Tibial artery (tissue), 4 donors: ENCODE measurements around the gene JRKL.

ENCODE experiments used
- DNase-seq, 2 donors: peaks; one replicate each; pipeline ENCODE4 v3.0.0-alpha.2; 2019
- H3K27ac ChIP-seq, 2 donors: fragments of 200-600 bp; sonication (generic) in 1 of 2; 1 replicate in 1 of 2; 2 replicates in 1 of 2; pipeline ENCODE4 v1.5.1; 2018 to 2019; ENCODE audit warnings: mild to moderate bottlenecking in 1 of 2
- H3K27me3 ChIP-seq, 2 donors: fragments of 200-600 bp; sonication (generic) in 1 of 2; one replicate each; pipeline versions ENCODE4 v1.5.1 to v1.6.0; 2016 to 2019
- H3K36me3 ChIP-seq, 3 donors: fragments of 200-600 bp; sonication (generic) in 2 of 3; one replicate each; pipeline ENCODE4 v1.5.1; 2016 to 2019; ENCODE audit warnings: mild to moderate bottlenecking in 2 of 3
- H3K4me1 ChIP-seq, 4 donors: fragments of 200-600 bp; sonication (generic) in 2 of 4; 1 replicate in 3 of 4; 2 replicates in 1 of 4; pipeline ENCODE4 v1.5.1; 2016 to 2019
- H3K4me3 ChIP-seq, 2 donors: fragments of 200-600 bp; sonication (generic) in 1 of 2; 1 replicate in 1 of 2; 2 replicates in 1 of 2; pipeline ENCODE4 v1.5.1; 2018 to 2019; ENCODE audit warnings: mild to moderate bottlenecking in 2 of 2
- H3K9me3 ChIP-seq, 3 donors: fragments of 200-600 bp; sonication (generic) in 1 of 3; one replicate each; pipeline ENCODE4 v1.5.1; 2016 to 2019
- CTCF ChIP-seq, 2 experiments: fragments of 200-600 bp in 1 of 2; fragments of 450-650 bp in 1 of 2; IDR thresholded peaks; one replicate each; pipeline ENCODE4 v1.5.1; 2017 to 2019; ENCODE audit warnings: antibody characterized with exemption in 2 of 2, mild to moderate bottlenecking in 1 of 2, moderate library complexity in 1 of 2
- intact Hi-C: fragments of 100-400 bp; cut with DNase I; formaldehyde crosslinking; loops from one replicate; pipeline ENCODE4 v1.15.0; 2023; ENCODE audit warnings: low total_unique reads

Gene JRKL

GRCh38 chr11:96389720-96390487 is at the start of gene JRKL, which contains the start of gene CCDC82:
Gene JRKL, plus strand, starts transcription at chr11:96390013. Its CDS starts 637 bp downstream, at chr11:96390650.
Gene CCDC82, minus strand, starts transcription at chr11:96389912. Its CDS starts 5,165 bp downstream, at chr11:96384747.
- Histone ChIP-seq H3K36me3 (no peaks in the 10 kb centered on the region), H3K9me3 (no peaks in the 10 kb centered on the region), H3K4me1 (peaks cover 0 to 30% (median 5%) of the 10 kb centered on the region in 4 donors), H3K27me3 (no peaks in the 10 kb centered on the region), H3K27ac (peak within 1 kb of the TSS; percentile 80 to 90), H3K4me3 (peak within 1 kb of the TSS; percentile 77 to 92)
- DNase-seq: peak; percentile 96 to 98
- intact Hi-C loops: loop anchor here (10.0 kb wide), 1 partner anchor 545 kb away; no protein-coding TSS in a partner anchor
- no peak for TF ChIP-seq CTCF (IDR thresholded peaks at IDR 0.05)

GRCh38 chr11:96340555-96340885 is 49.3 kb upstream of the JRKL start:
- peak overlapping the region; percentile 70 to 73 for H3K4me3 ChIP-seq
- DNase-seq: no peak
- TF ChIP-seq CTCF (IDR thresholded peaks at IDR 0.05): no peak
- H3K36me3 ChIP-seq: no peaks in the 10 kb centered on the region
- H3K9me3 ChIP-seq: no peaks in the 10 kb centered on the region
- peak overlapping the region; percentile 89 to 93 for H3K27ac ChIP-seq
- H3K4me1 ChIP-seq: peaks cover 4 to 62% (median 50%) of the 10 kb centered on the region in 4 donors
- intact Hi-C loops: loop anchor here (5.0 kb wide), 4 partner anchors 33 to 493 kb away; no protein-coding TSS in a partner anchor
- no peaks in the 10 kb centered on the region for H3K27me3 ChIP-seq

- DNase-seq: peak; percentile 61 to 80
- intact Hi-C loops: loop anchor here (5.0 kb wide), 4 partner anchors 34 to 494 kb away; no protein-coding TSS in a partner anchor
These were observed 48.4 kb upstream of the JRKL start for GRCh38 chr11:96341211-96342013.

GRCh38 chr11:96342014-96342960 is 47.5 kb upstream of the JRKL start:
- Histone ChIP-seq H3K4me3 (peak overlapping the region; percentile 70 to 73), H3K27ac (peak overlapping the region; percentile 89 to 93), H3K9me3 (no peaks in the 10 kb centered on the region), H3K36me3 (no peaks in the 10 kb centered on the region), H3K27me3 (no peaks in the 10 kb centered on the region), H3K4me1 (peaks cover 4 to 46% (median 42%) of the 10 kb centered on the region in 4 donors)
- intact Hi-C loops: loop anchor here (5.0 kb wide), 4 partner anchors 35 to 495 kb away; no protein-coding TSS in a partner anchor
- no peak for TF ChIP-seq CTCF (IDR thresholded peaks at IDR 0.05)
- DNase-seq: no peak

More at GRCh38 chr11:96341211-96342013, 48.4 kb upstream of the JRKL start:
- TF ChIP-seq CTCF (IDR thresholded peaks at IDR 0.05): peak; percentile 44
- Histone ChIP-seq H3K27me3 (no peaks in the 10 kb centered on the region), H3K4me3 (peak overlapping the region; percentile 70 to 73), H3K9me3 (no peaks in the 10 kb centered on the region), H3K4me1 (peaks cover 4 to 55% (median 47%) of the 10 kb centered on the region in 4 donors), H3K27ac (peak overlapping the region; percentile 89 to 93), H3K36me3 (no peaks in the 10 kb centered on the region)
